Measurements from ENCODE around the gene VASH2.
"Not testable (repeated sequence)": the region's sequence is repeated elsewhere in the genome, so short reads cannot be mapped to it uniquely, and the experiment has no call there.

The VASH2 gene

GRCh38 chr1:212957546-212957945, 7.2 kb downstream of the VASH2 start:
- no peak for DNase-seq (ENCODE audit: low spot score)

GRCh38 chr1:212958175-212958574, 7.8 kb downstream of the VASH2 start:
- no peak for DNase-seq (ENCODE audit: low spot score)

- DNase-seq (ENCODE audit: low spot score) = no peak
Measured at GRCh38 chr1:212959266-212960220, 9.2 kb downstream of the VASH2 start.

- no peak for DNase-seq (ENCODE audit: low spot score)
Measured at GRCh38 chr1:212960932-212961331, 10.6 kb downstream of the VASH2 start.

GRCh38 chr1:212962509-212962908, 12.2 kb downstream of the VASH2 start:
- DNase-seq (ENCODE audit: low spot score) = no peak

- no peak for DNase-seq (ENCODE audit: low spot score)
Measured at GRCh38 chr1:212964102-212964501, 13.8 kb downstream of the VASH2 start.

- DNase-seq (ENCODE audit: low spot score) = not testable (repeated sequence)
Measured at GRCh38 chr1:212964993-212965392, 14.7 kb downstream of the VASH2 start.

GRCh38 chr1:212966616-212967015, 16.3 kb downstream of the VASH2 start:
- no peak for DNase-seq (ENCODE audit: low spot score)

- peak; percentile 81 for DNase-seq (ENCODE audit: low spot score)
Measured at GRCh38 chr1:212967801-212968200, 17.5 kb downstream of the VASH2 start.

- DNase-seq (ENCODE audit: low spot score) = no peak
Measured at GRCh38 chr1:212968368-212968863, 18.1 kb downstream of the VASH2 start.

GRCh38 chr1:212970085-212970484, 19.7 kb downstream of the VASH2 start:
- no peak for DNase-seq (ENCODE audit: low spot score)

GRCh38 chr1:212971312-212971711, 21.0 kb downstream of the VASH2 start:
- no peak for DNase-seq (ENCODE audit: low spot score)

- no peak for DNase-seq (ENCODE audit: low spot score)
Measured at GRCh38 chr1:212973426-212973825, 23.1 kb downstream of the VASH2 start.

GRCh38 chr1:212973899-212974298, 23.6 kb downstream of the VASH2 start:
- no peak for DNase-seq (ENCODE audit: low spot score)

- DNase-seq (ENCODE audit: low spot score) = no peak
Measured at GRCh38 chr1:212974711-212975110, 24.4 kb downstream of the VASH2 start.

- DNase-seq (ENCODE audit: low spot score) = no peak
Measured at GRCh38 chr1:212975111-212975918, 25.0 kb downstream of the VASH2 start.

GRCh38 chr1:212976586-212976985, 26.2 kb downstream of the VASH2 start:
- no peak for DNase-seq (ENCODE audit: low spot score)

GRCh38 chr1:212977781-212978645, 27.7 kb downstream of the VASH2 start:
- no peak for DNase-seq (ENCODE audit: low spot score)

GRCh38 chr1:212979340-212980122, 29.2 kb downstream of the VASH2 start:
- DNase-seq (ENCODE audit: low spot score) = no peak

- peak; percentile 37 for DNase-seq (ENCODE audit: low spot score)
Measured at GRCh38 chr1:212980123-212980785, 29.9 kb downstream of the VASH2 start.
